Measurements from ENCODE around the gene ERGIC3.

DNA sequence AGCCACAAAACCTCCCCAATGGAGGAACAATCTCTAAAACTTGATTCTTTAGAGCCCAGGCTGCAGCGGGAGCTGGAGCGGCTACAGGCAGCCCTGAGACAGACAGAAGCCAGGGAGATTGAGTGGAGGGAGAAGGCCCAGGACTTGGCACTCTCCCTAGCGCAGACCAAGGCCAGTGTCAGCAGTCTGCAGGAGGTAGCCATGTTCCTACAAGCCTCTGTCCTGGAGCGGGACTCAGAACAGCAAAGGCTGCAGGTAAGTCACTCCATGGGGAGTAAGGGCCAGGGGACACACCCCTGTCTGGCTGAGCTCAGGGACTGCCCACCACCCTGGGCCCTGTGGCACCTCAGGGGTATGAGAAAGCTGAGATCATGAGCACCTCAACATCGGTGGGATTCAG, 37.1 kb upstream of the ERGIC3 start:
- TF ChIP-seq CTCF (IDR thresholded peaks at IDR 0.05; ENCODE audit: extremely low read depth in 1 of 2, insufficient read depth in 1 of 2, low read depth in 1 of 2, low read length in 2 of 2) (no peak), POLR2AphosphoS5 (IDR thresholded peaks at IDR 0.05; ENCODE audit: insufficient read depth, low read depth, low read length) (no peak), EZH2 (IDR thresholded peaks at IDR 0.05; ENCODE audit: borderline replicate concordance, low read depth, low read length, severe bottlenecking) (no peak), POLR2A (IDR thresholded peaks at IDR 0.05; ENCODE audit: low read depth, low read length) (no peak), FOS (IDR thresholded peaks at IDR 0.05; ENCODE audit: borderline replicate concordance, insufficient read depth, low read length) (no peak), MYC (IDR thresholded peaks at IDR 0.05; ENCODE audit: low read depth, low read length) (no peak)
- TF ChIP-seq, protein P1, sequence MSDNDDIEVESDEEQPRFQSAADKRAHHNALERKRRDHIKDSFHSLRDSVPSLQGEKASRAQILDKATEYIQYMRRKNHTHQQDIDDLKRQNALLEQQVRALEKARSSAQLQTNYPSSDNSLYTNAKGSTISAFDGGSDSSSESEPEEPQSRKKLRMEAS (IDR thresholded peaks at IDR 0.05; ENCODE audit: insufficient read depth, insufficient read length) = no peak
